ENCODE measurements around the gene STAC3.

Gene STAC3

DNA sequence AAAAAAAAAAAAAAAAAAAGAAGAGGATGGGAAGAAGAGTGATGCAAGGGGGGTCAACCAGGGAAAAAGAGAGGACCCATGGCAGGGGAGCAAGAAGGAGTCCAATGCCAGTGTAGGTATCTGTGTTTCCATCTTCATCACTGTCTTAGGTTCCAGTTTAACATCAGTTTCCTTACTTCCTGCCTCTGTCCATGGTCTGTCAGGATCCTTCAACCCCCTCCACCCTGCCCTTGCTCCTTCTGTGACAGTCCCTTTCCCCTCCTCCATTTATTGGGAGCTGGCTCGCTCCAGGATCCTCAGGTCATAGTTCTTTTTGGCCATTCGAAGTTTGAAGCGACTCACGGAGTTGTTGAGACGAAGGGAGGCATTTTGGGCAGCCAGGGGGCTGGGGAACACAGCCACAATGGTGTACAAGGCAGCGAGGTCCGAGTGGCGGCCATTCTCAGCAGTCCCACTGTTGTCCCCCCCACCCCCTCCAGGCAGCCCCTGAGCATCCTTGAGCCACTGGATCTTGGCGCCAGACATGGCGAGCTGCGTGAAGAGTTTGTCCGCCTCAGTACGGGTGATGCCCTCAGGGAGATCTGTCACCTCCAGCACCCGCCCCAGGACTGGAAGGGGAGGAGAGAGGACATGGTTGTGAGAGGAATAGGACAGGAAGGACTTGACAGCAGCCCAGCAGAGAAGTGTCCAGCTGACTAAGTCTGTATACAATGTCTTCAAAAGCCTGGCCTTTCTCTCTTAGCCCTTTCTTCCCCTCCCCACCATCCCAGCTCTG, 3.7 kb upstream of the STAC3 start:
- no peak for DNase-seq (ENCODE audit: low spot score)

GRCh38 chr12:57250541-57250940, 446 bp downstream of the STAC3 start:
- no peak for DNase-seq (ENCODE audit: low spot score)

GRCh38 chr12:57248934-57249742, 1.8 kb downstream of the STAC3 start:
- no peak for DNase-seq (ENCODE audit: low spot score)

- DNase-seq (ENCODE audit: low spot score) = no peak
These were observed 3.9 kb downstream of the STAC3 start for GRCh38 chr12:57247041-57247440.

GRCh38 chr12:57244312-57244696, 6.7 kb downstream of the STAC3 start:
- no peak for DNase-seq (ENCODE audit: low spot score)

DNA sequence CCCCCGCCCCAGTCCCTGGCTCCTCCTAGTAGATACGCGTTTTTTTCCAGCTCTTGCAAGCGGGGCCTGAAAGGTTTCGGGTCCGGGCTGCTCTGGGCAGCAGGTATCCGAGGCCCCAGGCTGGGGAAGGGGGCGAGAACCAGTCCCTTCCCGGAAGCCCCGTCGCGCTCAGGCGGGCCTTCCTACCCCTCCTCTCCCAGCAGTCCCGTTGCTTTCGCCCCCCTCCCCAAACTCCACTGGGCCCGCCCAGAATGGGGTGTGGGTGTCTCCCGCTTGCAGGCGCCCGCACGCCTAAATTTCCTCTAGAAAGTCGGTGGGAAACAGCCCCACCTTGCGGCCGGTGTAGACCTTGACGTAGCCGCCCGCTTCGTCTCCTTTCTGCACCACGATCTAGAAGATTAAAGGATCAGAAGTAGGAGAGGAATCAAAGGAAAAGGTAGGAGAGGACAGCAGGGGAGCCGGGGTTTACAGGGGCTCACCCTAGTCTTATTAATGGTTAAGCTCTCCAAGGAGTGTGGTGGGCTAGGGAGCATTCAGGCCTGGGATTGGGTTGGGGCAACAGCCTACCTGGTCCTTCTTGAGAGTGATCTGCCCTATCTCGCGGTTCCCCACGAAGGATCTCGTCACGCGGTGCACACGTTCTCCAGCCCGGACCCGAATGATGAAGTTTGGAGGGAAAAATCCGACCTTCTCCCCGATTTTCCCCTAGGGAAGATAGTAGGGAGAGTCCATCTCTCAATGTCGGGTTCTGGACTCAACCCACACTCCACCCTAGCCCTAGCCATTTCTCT, 7.3 kb downstream of the STAC3 start:
- DNase-seq (ENCODE audit: low spot score) = peak; percentile 83

DNA sequence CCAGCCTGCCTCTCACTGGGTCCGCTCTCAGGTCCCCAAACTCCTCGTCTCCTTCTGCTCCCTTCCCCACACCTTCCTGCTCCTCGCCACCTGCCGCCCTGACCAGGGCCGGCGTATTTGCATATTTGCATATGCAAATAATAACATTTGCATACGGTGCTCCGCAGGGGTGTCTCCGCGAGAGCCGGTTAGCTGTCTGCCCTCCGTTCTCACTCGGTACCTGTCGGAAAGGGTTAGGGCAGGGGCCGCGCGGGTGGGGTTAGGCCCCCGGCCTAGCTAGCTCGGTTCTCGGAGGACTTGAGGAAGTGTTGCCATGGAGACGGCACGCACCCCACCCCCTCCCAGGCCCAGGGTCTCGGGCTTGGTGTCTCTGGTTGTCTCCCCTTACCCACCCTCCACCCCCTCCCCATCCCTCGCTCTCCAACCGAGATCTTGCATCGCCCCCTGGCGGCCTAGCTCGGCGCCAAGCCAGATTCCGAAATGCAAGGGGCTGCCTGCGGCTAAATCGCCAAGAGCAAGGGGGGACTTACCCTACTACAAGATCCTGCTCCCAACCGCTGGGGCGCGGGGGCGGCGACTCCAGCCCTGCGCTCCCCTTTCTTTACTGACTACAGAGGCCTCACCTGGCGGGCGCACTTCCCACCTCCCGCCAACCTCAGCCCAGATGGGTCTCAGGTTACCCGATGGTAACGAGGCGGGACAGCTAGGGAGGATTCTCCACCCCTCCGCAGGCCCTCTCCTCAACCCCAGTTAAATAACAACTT, 8.1 kb downstream of the STAC3 start:
- peak; percentile 91 for DNase-seq (ENCODE audit: low spot score)

DNA sequence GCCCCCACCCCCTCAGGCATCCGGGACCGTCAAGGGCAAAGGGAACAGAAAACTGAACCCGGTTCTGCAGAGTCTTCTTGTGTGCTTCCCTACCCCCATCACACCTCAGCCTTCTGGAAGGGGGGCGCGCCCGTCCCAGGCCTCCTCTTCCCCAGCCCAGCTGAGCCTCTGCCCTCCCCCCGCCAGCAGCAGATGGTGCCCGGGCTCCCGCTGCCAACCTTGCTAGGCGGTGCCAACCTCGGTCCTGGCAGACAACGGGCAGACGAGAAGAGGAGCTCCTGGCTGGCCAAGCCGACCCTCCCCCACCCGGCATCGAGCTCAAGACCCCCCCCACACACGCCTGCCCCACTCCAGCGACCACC, 8.7 kb downstream of the STAC3 start:
- DNase-seq (ENCODE audit: low spot score) = no peak

- DNase-seq (ENCODE audit: low spot score) = no peak
These were observed 9.3 kb downstream of the STAC3 start for GRCh38 chr12:57241402-57242310.

GRCh38 chr12:57240926-57241401, 10.0 kb downstream of the STAC3 start:
- no peak for DNase-seq (ENCODE audit: low spot score)

DNA sequence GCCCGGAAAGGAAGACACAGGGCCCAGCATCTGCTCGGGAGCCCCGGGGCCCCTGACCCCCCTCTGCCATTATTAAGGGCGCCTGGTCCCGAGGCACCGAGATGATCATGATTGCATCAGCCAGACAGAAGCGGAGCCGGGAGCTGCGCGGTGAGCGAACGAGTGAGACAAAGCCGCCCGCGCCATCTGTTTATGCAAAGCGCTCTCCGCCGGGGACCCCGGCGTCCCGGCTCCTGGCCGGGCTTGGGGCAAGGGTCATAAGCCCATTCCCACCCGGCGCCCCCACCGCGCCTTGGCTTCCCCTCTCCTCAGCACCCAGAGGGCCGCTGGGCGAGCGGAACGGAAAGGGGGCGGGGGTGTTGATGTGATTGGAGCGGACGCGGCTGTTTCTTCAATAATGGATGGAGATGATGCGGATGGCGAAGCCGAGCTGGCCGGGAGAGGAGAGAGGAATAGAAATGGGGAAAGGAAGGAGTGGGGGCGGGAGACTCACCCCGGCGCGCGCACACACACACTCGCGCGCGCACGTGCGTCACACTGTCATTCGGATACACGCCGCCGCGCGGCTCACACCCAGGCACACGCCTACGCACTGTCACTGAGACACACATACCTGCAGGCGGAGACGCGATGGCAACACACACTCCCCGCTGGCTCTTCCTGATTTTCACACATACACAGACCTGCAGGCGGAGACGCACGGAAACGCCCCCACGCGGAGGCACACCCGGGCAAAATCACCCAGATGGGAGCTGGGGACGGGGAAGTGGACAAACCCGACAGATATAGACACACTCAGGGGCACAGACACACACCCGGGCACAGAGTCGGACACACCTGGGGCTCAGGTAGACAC, 10.7 kb downstream of the STAC3 start:
- peak; percentile 74 for DNase-seq (ENCODE audit: low spot score)

DNA sequence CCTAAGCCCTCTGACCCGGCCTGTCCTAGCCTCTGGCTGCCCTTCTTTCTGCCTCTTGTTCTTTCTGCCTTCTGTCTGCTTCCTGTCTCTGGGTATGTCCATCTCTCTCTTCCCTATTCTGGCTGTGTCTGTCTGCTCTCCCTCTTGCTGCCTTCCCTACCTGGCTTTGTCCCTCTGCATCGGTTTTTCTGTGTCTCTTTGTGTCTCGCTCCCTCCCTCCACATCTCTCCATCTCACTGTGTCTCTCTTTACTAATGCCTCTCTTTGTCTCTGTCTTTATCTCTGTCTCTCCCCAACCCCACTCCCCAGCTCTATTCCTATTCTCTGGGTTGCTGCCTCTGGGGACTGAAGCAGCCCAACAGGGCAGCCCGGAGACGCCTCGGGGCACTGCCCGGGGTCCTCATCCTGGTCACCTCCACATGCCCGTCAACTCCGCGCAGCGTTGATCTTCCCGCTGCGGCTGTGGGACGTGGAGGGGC, 11.4 kb downstream of the STAC3 start:
- no peak for DNase-seq (ENCODE audit: low spot score)

DNA sequence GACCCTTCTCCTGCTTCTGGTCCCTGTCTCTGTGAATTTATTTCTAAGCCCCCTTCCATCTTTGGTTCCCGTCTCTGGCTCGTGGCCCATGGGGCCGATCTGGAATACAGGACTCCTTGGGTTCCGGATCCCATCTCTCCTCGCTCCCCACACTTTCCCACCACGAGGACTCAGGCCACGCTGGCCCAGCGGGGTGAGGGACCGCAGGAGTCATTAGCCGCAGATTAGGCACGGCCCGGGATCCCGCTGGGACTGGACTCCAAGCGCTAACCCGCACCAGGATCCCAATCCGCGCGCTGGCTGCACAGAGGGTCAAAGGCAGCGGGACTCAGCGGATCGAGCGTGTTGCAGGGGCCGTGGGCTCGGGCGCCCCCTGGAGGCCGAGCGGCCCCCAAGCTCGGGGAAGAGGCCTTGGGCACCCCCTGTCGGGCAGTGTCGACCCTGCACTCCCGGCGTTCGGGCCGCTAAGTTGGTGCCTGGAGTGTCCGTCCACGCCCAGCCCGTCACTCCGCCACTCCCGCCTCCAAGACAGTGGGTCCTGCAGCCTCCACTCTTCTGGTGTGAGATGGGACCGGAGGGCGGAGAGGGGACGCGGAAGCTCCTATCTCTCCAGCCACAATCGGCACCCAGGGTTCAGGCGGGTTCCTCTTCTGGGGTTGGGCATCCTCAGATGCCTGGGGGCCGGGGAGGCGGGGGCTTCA, 12.0 kb downstream of the STAC3 start:
- DNase-seq (ENCODE audit: low spot score) = peak; percentile 93

- no peak for DNase-seq (ENCODE audit: low spot score)
These were observed 12.8 kb downstream of the STAC3 start for GRCh38 chr12:57237932-57238853.

DNA sequence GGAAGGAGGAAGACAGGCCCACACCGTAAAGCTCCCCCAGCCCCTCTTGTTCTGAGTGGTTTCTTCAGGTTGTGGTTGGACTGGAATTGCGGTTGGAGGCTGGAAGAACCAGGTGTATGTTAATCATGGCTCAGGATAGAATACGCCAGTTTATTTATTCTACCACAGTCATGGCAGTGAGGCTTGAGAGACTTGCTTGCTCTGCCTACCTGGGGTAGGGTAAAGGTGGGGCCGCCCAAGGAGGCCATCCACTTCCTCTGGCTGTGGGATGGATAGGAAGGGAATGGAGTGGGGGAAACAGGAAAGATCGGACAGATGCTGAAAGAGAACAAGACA, 13.4 kb downstream of the STAC3 start:
- DNase-seq (ENCODE audit: low spot score) = no peak

DNA sequence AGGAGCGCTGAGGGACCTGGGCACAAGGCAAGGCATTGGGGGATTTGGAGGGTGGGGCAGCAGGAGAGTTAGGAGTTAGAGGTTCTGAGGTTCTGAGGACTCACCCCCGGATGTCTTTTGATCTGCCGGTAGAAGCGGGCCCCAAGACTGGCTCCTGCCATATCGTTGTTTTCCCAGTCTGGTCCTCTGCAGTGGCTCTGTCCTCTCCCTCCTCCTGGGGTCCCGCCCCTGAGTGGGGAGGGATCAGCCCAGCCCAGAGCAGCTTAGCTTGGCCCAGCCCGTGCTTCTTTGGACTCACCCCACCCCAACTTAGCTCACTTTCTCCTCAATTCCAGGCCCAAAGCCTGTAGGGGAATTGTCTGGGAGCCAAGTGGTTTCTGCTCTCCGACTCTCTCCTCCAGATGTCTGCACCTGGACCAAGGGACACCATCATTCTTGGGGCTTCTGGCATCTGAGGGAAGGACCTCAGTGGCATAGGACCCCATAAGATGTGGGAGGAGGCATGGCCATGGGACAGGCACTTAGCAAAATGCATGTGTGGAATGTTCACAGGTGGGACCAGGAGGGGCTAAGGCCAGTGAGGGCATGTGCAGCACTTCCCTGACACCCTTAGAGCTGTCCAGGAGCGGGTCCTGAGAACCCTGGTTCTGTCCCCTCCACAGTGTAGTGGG, 13.9 kb downstream of the STAC3 start:
- DNase-seq (ENCODE audit: low spot score) = no peak

DNA sequence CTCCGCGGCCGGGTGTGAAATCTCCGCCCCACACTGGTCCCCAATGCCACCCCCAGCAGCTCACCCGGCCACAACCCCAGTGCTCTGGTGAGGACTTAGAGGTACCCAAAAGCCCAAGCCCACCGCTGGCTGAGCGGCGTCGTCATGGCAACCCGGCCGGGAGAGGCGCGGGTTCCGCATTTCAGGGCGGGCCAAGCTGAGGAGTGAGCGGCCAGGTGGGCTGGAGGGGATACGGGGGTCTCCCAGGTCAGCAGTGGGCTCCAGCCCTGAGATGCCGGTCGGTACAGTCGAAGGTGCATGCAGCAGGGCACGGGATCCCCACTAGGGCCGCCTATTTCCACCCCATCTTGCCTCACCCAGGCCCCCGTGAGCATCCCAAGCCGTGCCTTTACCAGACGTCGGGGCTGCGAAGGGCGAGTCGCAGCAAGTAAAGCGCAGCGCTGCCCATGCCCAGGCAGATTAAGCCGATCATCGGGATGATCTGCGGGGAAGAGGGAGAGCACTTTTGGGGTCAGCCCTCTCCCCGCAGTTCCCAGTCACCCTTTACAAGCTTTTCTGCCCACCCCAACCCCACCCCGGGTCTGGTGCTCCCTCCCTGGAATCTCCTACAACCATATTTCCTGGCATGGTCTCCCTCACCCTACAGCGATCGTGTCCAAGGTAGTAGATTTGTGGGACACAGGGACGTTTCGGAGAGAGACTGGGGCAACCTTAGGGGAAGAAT, 14.6 kb downstream of the STAC3 start:
- DNase-seq (ENCODE audit: low spot score) = no peak

Data from germinal center (tissue), 1 donor.